Stimulated activated CD4-positive, alpha-beta T cell treated with anti-CD3 and anti-CD28 coated beads, Interleukin-4, amount 100 ng/mL, for 24 hours (primary cell): ENCODE results near the gene PSME1.

Experiments used
- DNase-seq: peaks from one replicate; pipeline ENCODE4 v3.0.0-alpha.2; 2020

Gene PSME1

GRCh38 chr14:24147761-24148428 is 11.9 kb downstream of the PSME1 start:
- DNase-seq: no peak

- DNase-seq: no peak
Measured at GRCh38 chr14:24149302-24149969, 13.4 kb downstream of the PSME1 start.

- DNase-seq: no peak
Measured at GRCh38 chr14:24150061-24150460, 14.1 kb downstream of the PSME1 start.

DNA sequence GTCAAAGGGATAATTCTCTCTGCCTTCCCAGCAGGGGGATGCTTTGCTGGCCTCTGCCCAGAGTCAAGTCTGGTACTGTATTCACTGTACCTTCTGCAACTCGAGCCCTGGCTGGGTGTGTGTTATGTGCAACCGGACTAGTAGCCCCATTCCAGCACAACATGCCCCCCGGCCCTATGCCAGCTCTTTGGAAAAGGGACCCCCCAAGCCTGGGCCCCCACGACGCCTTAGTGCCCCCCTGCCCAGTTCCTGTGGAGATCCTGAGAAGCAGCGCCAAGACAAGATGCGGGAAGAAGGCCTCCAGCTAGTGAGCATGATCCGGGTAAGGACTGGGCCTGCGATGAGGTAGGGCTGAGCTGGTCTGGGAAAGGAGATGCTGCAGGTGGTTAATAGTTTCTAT is 14.6 kb downstream of the PSME1 start:
- no peak for DNase-seq

GRCh38 chr14:24150993-24151392 is 15.0 kb downstream of the PSME1 start:
- no peak for DNase-seq

DNA sequence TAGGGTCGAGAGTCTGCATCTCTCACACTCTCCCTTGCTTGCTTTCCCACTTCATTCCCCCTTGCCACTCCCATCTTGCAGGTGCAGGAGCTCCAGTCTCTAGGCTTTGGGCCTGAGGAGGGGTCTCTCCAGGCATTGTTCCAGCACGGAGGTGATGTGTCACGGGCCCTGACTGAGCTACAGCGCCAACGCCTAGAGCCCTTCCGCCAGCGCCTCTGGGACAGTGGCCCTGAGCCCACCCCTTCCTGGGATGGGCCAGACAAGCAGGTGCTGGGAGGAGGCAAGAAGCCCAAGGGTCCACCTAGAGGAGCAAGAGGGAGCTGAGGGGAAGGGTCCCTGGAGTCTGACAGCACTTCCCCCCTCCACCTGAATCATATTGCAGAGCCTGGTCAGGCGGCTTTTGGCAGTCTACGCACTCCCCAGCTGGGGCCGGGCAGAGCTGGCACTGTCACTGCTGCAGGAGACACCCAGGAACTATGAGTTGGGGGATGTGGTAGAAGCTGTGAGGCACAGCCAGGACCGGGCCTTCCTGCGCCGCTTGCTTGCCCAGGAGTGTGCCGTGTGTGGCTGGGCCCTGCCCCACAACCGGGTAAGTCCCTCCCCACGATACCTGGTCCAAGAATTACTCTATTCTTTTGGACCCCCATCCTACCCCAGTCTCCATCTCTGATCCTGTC is 15.5 kb downstream of the PSME1 start:
- no peak for DNase-seq

GRCh38 chr14:24155100-24155499 is 19.1 kb downstream of the PSME1 start:
- no peak for DNase-seq

- DNase-seq: no peak
Measured at GRCh38 chr14:24156840-24157239, 20.8 kb downstream of the PSME1 start.

DNA sequence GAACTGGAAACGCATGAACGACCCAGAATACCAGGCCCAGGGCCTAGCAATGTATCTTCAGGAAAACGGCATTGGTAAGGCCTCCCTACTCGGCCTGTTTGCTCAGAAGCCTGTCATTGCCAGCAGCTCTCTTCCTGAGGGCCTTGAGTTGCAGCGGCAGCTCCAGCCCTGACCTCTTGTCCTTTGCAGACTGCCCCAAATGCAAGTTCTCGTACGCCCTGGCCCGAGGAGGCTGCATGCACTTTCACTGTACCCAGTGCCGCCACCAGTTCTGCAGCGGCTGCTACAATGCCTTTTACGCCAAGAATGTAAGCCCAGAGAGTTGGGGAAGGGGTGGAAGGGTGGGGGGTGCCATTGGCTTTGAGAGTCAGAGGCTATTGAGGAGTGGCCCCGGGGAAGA is 21.3 kb downstream of the PSME1 start:
- DNase-seq: no peak

GRCh38 chr14:24159777-24160498 is 23.9 kb downstream of the PSME1 start:
- no peak for DNase-seq

GRCh38 chr14:24160499-24160849 is 24.5 kb downstream of the PSME1 start:
- DNase-seq: no peak

- peak; percentile 99 for DNase-seq
Measured at GRCh38 chr14:24160850-24161804, 25.1 kb downstream of the PSME1 start, which contains the start of gene IRF9. Gene IRF9 (plus strand): TSS chr14:24161265. CDS start chr14:24162145, 880 bp downstream.

DNA sequence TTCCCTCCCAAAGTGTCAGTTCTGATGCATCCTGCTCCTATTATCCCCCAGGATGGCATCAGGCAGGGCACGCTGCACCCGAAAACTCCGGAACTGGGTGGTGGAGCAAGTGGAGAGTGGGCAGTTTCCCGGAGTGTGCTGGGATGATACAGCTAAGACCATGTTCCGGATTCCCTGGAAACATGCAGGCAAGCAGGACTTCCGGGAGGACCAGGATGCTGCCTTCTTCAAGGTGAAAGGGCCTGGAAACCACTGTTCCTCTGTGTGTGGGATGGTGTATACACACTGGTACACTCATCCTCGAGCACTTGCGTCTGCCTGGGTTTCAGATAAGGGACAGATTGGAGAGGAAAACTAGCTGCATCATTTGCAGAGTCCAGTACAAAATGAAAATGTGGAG is 26.1 kb downstream of the PSME1 start:
- DNase-seq: peak; percentile 58

GRCh38 chr14:24164518-24164991 is 28.6 kb downstream of the PSME1 start:
- no peak for DNase-seq

- no peak for DNase-seq
Measured at GRCh38 chr14:24165785-24166184, 29.8 kb downstream of the PSME1 start.

DNA sequence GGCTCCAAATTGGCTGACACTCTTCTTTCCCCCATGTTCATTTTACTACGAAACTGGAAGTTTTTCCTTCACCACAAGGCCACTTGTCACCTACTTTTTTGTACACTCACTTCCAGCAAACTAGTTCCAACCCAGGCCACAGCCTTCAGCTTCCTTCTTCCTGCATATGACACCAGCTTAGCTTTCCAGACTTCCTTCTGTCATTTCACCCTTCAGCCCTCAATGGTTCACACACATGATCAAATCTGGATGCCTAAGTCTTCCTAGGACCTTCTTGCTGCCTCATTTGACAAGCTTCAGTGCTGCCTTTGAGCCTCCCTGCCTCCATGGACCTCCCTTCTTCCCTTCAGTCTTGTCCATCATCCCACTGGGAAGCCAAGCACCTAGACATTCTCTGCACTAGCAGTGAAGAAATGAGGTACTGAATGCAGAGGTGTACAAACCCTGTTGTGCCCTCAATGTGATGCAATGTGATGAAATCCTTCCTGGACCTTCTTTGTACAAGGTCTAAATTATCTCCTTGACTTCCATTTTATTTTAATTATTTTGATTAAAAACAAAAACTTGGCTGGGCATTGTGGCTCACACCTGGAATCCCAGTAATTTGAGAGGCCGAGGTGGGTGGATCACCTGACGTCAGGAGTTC is 31.6 kb downstream of the PSME1 start:
- no peak for DNase-seq

DNA sequence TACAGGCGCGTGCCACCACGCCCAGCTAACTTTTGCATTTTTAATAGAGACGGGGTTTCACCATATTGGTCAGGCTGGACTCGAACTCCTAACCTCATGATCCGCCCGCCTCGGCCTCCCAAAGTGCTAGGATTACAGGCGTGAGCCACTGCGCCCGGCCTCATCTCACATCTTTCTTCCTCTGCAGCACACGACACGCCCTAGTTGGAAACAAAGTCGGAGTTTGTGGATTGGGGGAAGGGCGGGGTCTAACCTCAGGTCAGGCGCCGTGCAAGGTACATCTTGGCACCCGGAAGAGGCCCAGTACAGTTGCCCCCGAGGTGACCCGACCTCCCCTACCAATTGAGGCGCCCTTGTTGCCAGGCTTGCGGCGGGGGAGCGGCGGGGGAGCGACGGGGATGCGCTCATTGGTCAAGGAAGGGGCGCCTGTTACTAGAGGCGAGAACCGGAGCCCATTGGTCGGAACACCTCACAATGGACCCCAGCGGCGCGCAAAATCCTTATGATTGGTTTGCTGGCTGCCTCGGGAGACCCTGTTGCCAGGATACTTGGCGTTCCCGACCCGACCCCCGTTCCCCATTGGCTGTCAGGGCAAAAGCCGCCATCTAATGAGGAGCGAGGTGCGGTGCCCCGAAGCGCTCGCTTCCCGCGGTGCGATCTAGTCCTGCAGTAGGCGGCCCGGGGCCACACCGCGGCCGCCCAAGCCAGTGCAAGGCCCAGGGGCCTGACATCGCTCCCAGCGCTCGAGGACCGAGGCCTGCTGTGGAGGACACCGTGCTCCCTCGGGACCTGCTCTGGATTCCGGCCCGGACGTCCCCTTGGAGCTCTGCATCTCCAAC is 35.6 kb downstream of the PSME1 start, which contains the start of gene REC8:
REC8 (plus strand) TSS at position 659 of the 839 bp plus-strand sequence. CDS start 473 bp downstream, outside the sequence.
- DNase-seq: peak; percentile 70

- DNase-seq: no peak
Measured at GRCh38 chr14:24172261-24172860, 36.4 kb downstream of the PSME1 start.

DNA sequence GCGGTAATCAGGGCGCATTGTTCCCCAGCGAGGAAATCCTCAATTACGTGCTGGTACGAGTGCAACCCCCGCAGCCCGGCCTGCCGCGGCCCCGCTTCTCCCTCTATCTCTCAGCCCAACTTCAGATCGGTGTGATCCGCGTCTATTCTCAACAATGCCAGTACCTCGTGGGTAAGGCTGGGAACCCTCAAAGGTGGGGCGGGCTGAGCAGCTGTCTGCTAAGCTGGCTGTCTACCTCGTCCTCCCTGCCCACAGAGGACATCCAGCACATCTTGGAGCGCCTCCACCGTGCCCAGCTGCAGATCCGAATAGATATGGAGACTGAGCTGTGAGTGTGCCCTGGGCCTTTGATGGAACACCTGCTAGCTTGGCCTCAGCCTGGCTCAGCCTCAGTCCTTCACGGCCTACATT is 36.9 kb downstream of the PSME1 start:
- no peak for DNase-seq

DNA sequence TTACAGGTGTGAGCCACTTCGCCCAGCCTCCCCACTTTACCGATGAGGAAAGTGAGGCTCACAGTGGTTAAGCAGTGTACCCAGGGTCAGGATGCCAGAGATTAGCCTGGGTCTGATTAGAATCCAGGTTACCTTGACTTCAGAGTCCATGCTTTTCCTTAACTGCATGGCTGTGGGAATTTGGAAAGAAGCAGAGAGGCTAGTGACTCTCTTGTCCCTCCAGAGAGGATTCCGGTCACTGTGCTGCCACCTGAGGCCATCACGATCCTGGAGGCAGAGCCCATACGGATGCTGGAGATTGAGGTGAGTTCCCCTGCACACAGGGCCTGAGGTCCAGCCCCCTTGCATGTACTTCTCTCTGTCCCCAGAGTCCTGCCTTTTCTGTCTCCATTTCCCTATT is 40.6 kb downstream of the PSME1 start:
- DNase-seq: no peak
